Measurements from ENCODE around the gene PLA2G2F.

PLA2G2F gene

DNA sequence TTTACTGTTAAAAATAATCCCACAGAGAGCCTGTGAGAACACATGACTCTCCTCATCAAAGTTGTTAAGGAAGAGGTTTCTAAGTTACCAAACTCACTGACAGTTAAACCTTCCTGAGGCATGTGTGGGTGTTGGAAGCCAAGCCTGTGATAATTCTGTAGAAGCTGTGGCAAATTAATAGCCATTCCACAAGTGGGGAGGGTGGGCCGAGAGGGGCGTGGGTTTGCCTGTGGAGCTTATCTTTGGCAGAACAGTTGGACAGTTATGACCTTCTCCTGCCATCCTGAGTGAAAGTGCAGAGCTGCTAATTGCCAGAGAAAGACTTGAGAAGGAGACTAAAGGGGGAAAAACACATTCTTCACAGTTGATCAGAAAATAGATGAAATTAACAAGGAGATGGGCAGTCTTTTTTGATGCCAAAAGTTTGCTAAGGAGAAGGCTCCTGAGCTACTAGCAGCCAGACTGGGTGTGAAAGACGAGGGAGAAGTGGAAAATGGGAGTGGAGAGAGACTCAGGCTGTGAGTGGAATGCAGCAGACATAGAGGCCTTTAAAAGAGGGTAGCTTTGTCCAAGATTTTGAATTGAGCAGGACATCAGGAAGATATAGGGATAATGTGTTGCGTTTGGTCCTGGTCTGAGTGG, 48.8 kb downstream of the PLA2G2F start:
- H3K4me3 ChIP-seq (ENCODE audit: low read depth, low read length) = no peak overlapping the region

DNA sequence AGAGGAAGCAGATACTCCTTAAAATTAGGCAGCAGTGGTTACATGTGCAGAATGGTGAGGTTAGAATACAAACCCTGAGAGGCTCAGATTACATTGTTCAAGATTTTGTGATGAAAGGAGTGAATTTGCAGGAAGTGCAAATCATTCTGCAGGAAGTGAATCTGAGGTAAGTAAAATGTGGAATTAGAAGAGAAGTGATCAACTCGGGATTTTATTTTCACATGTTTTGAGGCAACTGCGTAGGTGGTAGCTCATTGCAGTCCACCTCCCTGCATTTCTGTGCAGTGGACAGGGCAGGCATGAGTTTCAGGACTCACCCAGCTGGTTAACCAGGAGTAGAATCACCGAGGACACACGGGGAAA, 49.3 kb downstream of the PLA2G2F start:
- H3K4me3 ChIP-seq (ENCODE audit: low read depth, low read length) = no peak overlapping the region

DNA sequence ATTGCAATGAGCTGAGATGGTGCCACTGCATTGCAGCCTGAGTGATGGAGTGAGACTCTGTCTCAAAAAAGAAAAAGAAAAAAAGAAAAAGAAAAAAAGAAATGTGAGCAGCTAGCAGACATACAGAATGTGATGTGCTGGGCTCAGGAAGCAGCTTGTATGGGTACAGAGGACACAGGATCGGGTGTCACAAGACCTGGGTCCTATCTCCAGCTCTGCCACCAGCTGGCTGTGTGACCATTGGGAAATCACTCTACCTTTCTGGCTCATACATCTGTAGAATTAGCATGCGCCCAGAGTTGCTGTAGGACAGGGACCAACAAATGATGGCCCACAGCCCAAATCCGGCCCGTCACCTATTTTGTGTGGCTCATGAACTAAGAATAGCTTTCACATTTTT, 50.5 kb downstream of the PLA2G2F start:
- no peak overlapping the region for H3K4me3 ChIP-seq (ENCODE audit: low read depth, low read length)

DNA sequence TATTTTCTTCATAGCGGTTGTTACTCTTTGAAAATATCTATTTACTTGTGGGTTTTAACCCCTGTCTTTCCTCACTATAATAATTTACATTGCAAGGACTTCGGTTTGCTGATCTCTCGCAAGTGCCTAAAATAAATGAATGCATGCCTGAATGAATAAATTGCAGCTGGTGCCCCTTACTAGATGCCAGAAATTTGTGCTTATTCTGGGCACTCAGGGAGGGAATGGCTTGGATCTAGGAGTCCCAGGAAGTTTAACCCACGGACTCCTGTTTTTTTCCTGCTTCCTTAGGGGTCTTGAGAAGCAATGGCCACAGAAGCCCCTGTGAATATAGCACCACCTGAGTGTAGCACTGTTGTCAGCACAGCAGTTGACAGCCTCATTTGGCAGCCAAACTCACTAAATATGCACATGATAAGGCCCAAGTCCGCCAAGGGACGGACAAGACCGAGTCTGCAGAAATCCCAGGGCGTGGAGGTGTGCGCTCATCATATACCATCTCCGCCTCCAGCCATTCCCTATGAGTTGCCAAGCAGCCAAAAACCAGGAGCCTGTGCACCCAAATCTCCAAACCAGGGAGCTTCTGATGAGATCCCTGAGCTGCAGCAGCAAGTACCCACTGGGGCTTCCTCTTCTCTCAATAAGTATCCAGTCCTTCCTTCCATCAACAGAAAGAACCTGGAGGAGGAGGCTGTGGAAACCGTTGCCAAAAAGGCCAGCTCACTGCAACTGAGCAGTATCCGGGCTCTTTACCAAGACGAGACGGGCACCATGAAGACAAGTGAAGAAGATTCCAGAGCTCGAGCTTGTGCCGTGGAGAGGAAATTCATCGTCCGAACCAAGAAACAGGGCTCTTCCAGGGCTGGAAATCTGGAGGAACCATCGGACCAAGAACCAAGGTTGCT, 51.4 kb downstream of the PLA2G2F start:
- no peak overlapping the region for H3K4me3 ChIP-seq (ENCODE audit: low read depth, low read length)

DNA sequence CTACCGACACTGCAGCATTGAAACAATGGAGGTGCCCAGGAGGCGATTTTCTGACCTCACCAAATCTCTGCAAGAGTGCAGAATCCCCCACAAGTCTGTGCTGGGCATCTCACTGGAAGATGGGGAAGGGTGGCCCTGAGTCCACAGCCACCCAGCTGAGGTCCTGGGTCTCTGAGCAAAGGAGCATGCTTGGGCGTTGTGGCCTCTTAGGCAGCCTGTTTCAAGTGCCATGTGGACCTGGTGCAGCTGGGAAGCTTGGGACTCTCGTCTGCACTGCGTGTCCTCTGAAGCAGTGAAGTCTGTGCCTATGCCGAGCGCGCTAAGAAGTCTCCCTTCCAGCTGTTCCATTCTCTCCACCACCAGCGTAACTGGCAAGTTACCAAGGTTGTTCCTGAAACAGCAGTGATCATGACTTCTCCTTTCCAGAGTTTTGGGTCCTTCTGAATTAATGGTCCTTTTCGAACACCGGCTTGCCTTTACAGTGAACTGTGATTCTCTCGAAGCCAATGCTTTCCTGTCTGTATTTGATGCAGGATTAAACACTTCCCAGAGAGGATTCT, 52.2 kb downstream of the PLA2G2F start:
- no peak overlapping the region for H3K4me3 ChIP-seq (ENCODE audit: low read depth, low read length)

DNA sequence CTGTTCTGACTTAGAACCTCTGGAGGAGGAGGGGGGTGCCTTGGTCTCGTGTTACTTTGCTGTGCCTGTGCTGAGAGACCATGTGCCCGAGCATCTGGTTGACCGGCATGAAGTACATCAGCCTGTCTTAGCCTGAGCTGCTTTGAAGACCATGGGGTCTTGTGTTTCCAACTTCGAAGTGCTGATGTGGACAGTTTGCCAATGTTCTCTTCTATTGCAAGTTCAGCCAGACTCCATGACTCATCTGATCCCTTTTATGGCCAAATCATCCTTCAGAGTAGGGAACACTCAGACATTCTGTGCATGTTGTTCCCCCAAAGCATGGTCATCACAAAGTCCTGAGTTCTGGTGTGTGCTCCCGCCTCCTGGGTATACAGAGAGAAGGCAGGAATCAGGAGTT, 53.2 kb downstream of the PLA2G2F start:
- no peak overlapping the region for H3K4me3 ChIP-seq (ENCODE audit: low read depth, low read length)

DNA sequence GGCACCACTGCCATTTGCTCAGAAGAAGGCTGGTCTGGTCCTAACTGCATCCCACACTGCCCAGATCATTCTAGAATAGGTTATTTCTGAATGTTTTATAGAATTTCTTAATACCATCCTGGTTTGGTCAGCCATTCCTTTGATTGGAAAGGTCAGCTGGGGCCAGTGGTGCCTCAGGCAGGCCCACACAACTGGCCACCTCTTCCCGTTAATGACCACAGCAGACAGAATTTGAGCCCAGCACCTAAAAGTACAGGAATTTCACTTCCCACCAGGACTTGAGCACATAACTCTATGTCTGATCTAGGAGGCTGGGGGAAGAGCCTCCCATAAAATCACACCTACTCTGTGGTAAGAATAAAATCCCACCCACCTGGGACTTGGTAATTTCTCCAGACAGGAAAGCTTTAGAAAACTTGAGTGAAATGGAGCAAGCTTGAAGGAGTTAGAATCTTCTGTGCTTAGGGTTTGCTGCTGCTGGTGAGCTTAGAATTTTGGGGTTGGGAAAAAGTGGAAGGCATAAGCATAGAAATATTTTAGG, 53.8 kb downstream of the PLA2G2F start:
- no peak overlapping the region for H3K4me3 ChIP-seq (ENCODE audit: low read depth, low read length)

DNA sequence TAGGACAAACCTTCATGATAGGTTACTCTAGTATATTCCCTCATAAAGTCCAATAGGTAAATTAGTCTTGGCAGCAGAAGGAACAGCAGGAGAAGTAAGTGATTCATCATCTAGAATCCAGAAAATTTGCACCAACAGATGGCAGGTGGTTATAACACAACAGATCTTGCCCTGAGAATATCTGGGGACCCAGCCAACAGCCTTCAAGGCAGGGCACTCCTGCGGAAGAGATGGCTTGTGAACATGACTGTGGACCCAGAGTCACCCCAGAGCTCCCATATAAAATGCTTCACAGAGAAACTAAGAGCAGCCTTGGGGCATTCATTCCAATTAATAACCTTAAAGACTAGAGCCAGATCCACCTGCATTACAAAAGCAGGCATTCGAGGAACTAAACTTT, 55.1 kb downstream of the PLA2G2F start:
- no peak overlapping the region for H3K4me3 ChIP-seq (ENCODE audit: low read depth, low read length)

DNA sequence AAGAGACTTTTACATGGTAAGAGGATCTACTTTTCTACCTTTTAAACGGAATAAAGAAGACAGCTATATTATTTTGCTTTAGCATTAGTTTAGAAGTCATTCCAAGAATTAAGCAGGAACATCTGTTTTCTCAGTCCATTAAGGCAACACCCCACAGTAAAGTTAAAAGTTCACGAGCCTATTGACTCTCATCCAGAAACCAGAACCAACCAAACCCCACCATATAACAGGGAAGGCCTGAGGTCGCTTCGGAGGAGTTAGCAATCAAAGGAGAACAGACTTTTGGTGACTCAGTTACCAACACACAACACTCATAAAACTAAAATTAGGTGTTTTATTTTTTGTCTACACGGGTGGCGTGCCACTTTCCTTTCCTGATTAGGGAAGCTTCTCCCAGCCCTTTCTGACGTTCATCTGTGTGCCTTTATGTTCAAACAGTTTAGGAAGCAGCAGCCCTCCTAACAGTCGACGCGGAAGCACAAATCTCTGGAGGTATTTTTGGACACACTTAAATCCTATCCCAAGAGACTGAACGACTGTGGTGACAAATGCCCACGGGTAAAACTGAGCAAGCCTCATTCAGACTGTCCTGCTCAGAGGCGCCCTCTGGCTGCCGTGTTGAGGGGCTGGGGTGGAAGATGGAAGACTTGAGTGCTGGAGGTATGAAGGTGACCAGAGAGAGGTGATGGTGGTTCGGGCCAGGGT, 55.8 kb downstream of the PLA2G2F start:
- H3K4me3 ChIP-seq (ENCODE audit: low read depth, low read length) = no peak overlapping the region

DNA sequence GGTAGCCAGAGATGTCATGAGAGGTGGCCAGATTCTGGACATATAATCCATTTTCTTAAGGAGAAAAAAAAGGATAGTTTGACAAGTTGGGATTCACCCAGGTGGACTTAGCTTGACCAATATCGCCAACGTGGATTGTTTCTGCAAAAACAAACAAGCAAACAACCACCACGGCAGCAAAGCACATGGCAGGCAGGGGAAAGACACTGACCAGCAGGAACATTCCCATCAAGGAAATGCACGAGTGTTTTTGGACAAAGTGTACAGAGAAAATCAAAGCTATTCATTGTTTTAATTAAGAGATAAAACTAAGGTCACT, 56.3 kb downstream of the PLA2G2F start:
- H3K4me3 ChIP-seq (ENCODE audit: low read depth, low read length) = no peak overlapping the region

DNA sequence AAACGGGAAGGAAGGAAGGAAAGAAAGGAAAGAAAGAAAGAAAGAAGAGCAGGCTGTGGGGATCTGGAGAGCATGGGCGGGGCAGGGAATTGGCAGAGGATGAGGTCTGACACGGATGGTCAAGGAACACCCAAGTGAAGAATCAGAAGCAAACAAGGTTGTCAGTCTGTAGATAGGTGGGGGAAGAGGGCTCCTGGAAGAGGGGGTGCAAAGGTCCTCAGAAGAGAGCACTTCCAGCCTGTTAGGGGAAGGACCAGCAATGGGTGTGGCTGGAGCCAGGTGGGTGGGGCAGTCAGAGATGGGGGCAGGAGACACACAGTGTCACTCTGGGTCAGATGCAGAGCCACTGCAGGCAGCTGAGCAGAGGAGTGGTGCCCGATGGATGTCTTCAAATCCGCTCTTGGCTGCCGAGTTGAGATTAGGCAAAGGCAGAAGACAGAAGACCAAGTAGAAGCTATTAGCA, 58.2 kb downstream of the PLA2G2F start:
- H3K4me3 ChIP-seq (ENCODE audit: low read depth, low read length) = no peak overlapping the region

DNA sequence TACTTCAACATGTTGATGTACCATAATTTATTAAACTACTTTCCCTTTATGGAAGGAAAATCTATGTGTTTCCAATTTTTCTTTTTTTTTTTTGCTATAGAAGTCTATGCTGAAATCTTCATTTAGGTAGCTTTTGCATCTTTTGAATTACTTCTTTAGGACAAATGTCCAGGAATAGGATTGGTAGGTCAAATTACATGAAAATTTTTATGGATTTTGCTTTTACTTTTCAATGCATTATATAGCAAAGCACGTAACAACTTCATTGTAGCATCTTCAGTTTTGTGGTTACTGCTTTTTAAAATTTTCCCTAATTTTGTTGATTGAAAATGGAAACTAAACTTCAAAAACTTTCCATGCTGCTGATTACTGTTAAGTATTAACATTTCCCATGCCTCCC, 59.2 kb downstream of the PLA2G2F start:
- H3K4me3 ChIP-seq (ENCODE audit: low read depth, low read length) = no peak overlapping the region

DNA sequence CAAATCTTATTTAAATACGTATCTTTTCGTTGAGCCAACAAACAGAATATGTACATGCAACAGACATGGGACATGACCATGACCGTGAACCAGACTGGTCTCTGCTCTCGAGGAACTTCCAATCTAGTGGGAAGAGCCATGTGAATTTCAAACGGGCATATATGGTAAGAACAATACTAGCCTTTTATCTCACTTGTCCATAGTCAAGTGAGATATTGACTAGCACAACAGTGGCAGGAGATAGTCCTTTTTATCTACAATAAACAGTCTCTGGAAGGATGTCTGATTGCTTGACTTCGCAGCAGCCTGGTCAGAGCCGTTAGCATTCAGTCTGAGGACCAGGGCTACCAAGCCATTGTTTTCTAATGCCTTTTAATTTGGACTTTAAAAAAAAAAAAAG, 59.8 kb downstream of the PLA2G2F start:
- H3K4me3 ChIP-seq (ENCODE audit: low read depth, low read length) = no peak overlapping the region

DNA sequence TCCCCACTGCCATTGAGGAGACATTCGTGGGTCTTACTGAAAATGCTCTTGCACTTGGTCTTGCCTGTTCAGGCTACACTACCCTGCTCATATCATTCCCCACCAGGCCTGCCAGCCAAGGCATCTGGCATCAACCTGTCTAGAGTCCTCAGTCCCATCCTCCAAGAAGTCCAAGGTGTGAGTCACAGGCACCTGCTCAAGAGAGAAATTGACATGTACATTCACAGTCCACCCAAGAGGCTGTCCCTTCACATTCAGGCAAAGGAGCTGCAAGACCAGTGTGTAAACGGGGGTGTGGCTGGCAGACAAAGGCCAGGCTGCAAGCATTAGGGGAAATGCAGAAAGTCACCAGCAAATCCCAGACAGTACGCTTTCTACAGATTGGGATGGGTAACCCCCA, 60.3 kb downstream of the PLA2G2F start:
- no peak overlapping the region for H3K4me3 ChIP-seq (ENCODE audit: low read depth, low read length)

DNA sequence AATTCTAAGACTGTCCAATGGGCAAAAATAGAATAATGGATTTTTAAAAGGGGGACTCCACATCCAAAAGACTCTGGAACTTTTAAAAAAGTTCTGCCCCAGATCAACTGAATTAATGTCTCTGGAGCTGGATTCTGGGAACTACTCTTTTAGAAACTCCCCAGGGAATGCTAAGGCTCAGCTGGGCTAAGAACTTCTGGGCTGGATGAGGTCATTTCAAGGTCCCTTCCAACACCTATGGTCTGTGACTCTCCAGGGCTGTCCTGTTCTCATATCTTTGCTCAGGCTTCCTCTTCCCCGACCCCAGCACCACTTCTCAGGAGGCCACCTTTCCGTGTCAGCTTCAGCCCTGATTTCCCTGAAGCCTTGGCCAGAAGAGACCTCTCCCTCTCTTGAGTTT, 60.7 kb downstream of the PLA2G2F start:
- no peak overlapping the region for H3K4me3 ChIP-seq (ENCODE audit: low read depth, low read length)

Data from iPS-11a (cell line).